Muscle layer of duodenum (tissue), 2 donors: ENCODE results near the gene KLHL1.

Experiments used
- H3K27ac ChIP-seq: one replicate; pipeline ENCODE4 v1.7.0; 2013; ENCODE audit warnings: mild to moderate bottlenecking, low read length
- H3K27me3 ChIP-seq: one replicate; pipeline ENCODE4 v1.7.0; 2013; ENCODE audit warnings: low read depth, mild to moderate bottlenecking, control low read depth, low read length
- H3K36me3 ChIP-seq, 2 donors: one replicate each; pipeline ENCODE4 v1.7.0; 2013; ENCODE audit warnings: low read length in 2 of 2, control low read depth in 1 of 2, mild to moderate bottlenecking in 1 of 2; ENCODE audit not compliant: insufficient read depth in 2 of 2, control insufficient read depth in 1 of 2
- H3K4me1 ChIP-seq, 2 donors: one replicate each; pipeline ENCODE4 v1.7.0; 2013; ENCODE audit warnings: low read length in 2 of 2, mild to moderate bottlenecking in 2 of 2, control low read depth in 1 of 2, moderate library complexity in 1 of 2; ENCODE audit not compliant: insufficient read depth in 2 of 2, control insufficient read depth in 1 of 2
- H3K4me3 ChIP-seq, 2 donors: one replicate each; pipeline ENCODE4 v1.7.0; 2013; ENCODE audit warnings: low read length in 2 of 2, low read depth in 1 of 2, mild to moderate bottlenecking in 1 of 2
- H3K9me3 ChIP-seq, 2 donors: one replicate each; pipeline ENCODE4 v1.7.0; 2013; ENCODE audit warnings: low read length in 2 of 2, control low read depth in 1 of 2, mild to moderate bottlenecking in 1 of 2; ENCODE audit not compliant: control insufficient read depth in 1 of 2
- donor health status: healthy.

The KLHL1 gene

GRCh38 chr13:69999875-70000274 is 108.4 kb downstream of the KLHL1 start:
- Histone ChIP-seq H3K4me1 (no peaks in the 10 kb centered on the region), H3K27ac (no peak overlapping the region), H3K27me3 (no peaks in the 10 kb centered on the region), H3K36me3 (no peaks in the 10 kb centered on the region), H3K4me3 (no peak overlapping the region), H3K9me3 (no peaks in the 10 kb centered on the region)

GRCh38 chr13:69997061-69997460 is 111.2 kb downstream of the KLHL1 start:
- Histone ChIP-seq H3K27me3 (no peaks in the 10 kb centered on the region), H3K4me1 (no peaks in the 10 kb centered on the region), H3K4me3 (no peak overlapping the region), H3K9me3 (no peaks in the 10 kb centered on the region), H3K36me3 (no peaks in the 10 kb centered on the region), H3K27ac (no peak overlapping the region)

GRCh38 chr13:69980799-69981198 is 127.5 kb downstream of the KLHL1 start:
- Histone ChIP-seq H3K36me3 (no peaks in the 10 kb centered on the region), H3K27me3 (no peaks in the 10 kb centered on the region), H3K27ac (no peak overlapping the region), H3K9me3 (no peaks in the 10 kb centered on the region), H3K4me1 (no peaks in the 10 kb centered on the region), H3K4me3 (no peak overlapping the region)

GRCh38 chr13:69975496-69975895 is 132.8 kb downstream of the KLHL1 start:
- no peaks in the 10 kb centered on the region for H3K9me3 ChIP-seq
- no peak overlapping the region for H3K4me3 ChIP-seq
- H3K4me1 ChIP-seq, result no peaks in the 10 kb centered on the region
- no peaks in the 10 kb centered on the region for H3K27me3 ChIP-seq
- H3K36me3 ChIP-seq, result no peaks in the 10 kb centered on the region
- no peak overlapping the region for H3K27ac ChIP-seq

GRCh38 chr13:69970520-69970919 is 137.7 kb downstream of the KLHL1 start:
- Histone ChIP-seq H3K27ac (no peak overlapping the region), H3K4me1 (no peaks in the 10 kb centered on the region), H3K9me3 (no peaks in the 10 kb centered on the region), H3K4me3 (no peak overlapping the region), H3K36me3 (no peaks in the 10 kb centered on the region), H3K27me3 (no peaks in the 10 kb centered on the region)

GRCh38 chr13:69959046-69959445 is 149.2 kb downstream of the KLHL1 start:
- no peak overlapping the region for H3K27ac ChIP-seq

GRCh38 chr13:69956839-69957238 is 151.4 kb downstream of the KLHL1 start:
- H3K27ac ChIP-seq, result no peak overlapping the region
- no peaks in the 10 kb centered on the region for H3K9me3 ChIP-seq
- H3K27me3 ChIP-seq, result no peaks in the 10 kb centered on the region

More at GRCh38 chr13:69959046-69959445, 149.2 kb downstream of the KLHL1 start:
- Histone ChIP-seq H3K36me3 (no peaks in the 10 kb centered on the region), H3K4me3 (no peak overlapping the region), H3K4me1 (no peaks in the 10 kb centered on the region), H3K27me3 (no peaks in the 10 kb centered on the region), H3K9me3 (no peaks in the 10 kb centered on the region)

GRCh38 chr13:69956349-69956748 is 151.9 kb downstream of the KLHL1 start:
- Histone ChIP-seq H3K4me3 (no peak overlapping the region), H3K27ac (no peak overlapping the region), H3K9me3 (no peaks in the 10 kb centered on the region), H3K27me3 (no peaks in the 10 kb centered on the region), H3K36me3 (no peaks in the 10 kb centered on the region), H3K4me1 (no peaks in the 10 kb centered on the region)

More at GRCh38 chr13:69956839-69957238, 151.4 kb downstream of the KLHL1 start:
- H3K4me1 ChIP-seq, result no peaks in the 10 kb centered on the region
- no peaks in the 10 kb centered on the region for H3K36me3 ChIP-seq
- H3K4me3 ChIP-seq, result no peak overlapping the region

GRCh38 chr13:69955271-69955670 is 153.0 kb downstream of the KLHL1 start:
- no peaks in the 10 kb centered on the region for H3K27me3 ChIP-seq
- H3K36me3 ChIP-seq, result no peaks in the 10 kb centered on the region
- no peak overlapping the region for H3K27ac ChIP-seq
- H3K4me3 ChIP-seq, result no peak overlapping the region
- H3K4me1 ChIP-seq, result no peaks in the 10 kb centered on the region
- no peaks in the 10 kb centered on the region for H3K9me3 ChIP-seq

- H3K27ac ChIP-seq, result no peak overlapping the region
- no peaks in the 10 kb centered on the region for H3K4me1 ChIP-seq
- no peaks in the 10 kb centered on the region for H3K27me3 ChIP-seq
- no peak overlapping the region for H3K4me3 ChIP-seq
- no peaks in the 10 kb centered on the region for H3K9me3 ChIP-seq
- H3K36me3 ChIP-seq, result no peaks in the 10 kb centered on the region
Measured at GRCh38 chr13:69951412-69951811, 156.8 kb downstream of the KLHL1 start.

GRCh38 chr13:69950160-69950559 is 158.1 kb downstream of the KLHL1 start:
- Histone ChIP-seq H3K36me3 (no peaks in the 10 kb centered on the region), H3K27me3 (no peaks in the 10 kb centered on the region), H3K9me3 (no peaks in the 10 kb centered on the region), H3K4me1 (no peaks in the 10 kb centered on the region), H3K27ac (no peak overlapping the region), H3K4me3 (no peak overlapping the region)

- no peaks in the 10 kb centered on the region for H3K9me3 ChIP-seq
- H3K27ac ChIP-seq, result no peak overlapping the region
- H3K4me3 ChIP-seq, result no peak overlapping the region
- no peaks in the 10 kb centered on the region for H3K27me3 ChIP-seq
- H3K36me3 ChIP-seq, result no peaks in the 10 kb centered on the region
- no peaks in the 10 kb centered on the region for H3K4me1 ChIP-seq
Measured at GRCh38 chr13:69948016-69948415, 160.2 kb downstream of the KLHL1 start.
